Stomach (tissue), 4 donors: ENCODE measurements around the gene ELL2.

Experiments used
- CTCF ChIP-seq, 7 experiments: fragments of 450-650 bp in 4 of 7; fragments of 200-600 bp in 3 of 7; sonication (generic) in 3 of 7; IDR thresholded peaks; one replicate each; pipeline ENCODE4 v1.5.1; 2016 to 2019; ENCODE audit warnings: antibody characterized with exemption in 7 of 7, control low read depth in 2 of 7, mild to moderate bottlenecking in 1 of 7
- POLR2A ChIP-seq, 4 donors: fragments of 450-650 bp; IDR thresholded peaks; one replicate each; pipeline ENCODE4 v1.6.1; 2016; ENCODE audit warnings: antibody characterized with exemption in 4 of 4, control low read depth in 2 of 4, mild to moderate bottlenecking in 1 of 4, moderate library complexity in 1 of 4

- TF ChIP-seq POLR2A (IDR thresholded peaks at IDR 0.05) (no peak), CTCF (IDR thresholded peaks at IDR 0.05) (no peak)
Observed at GRCh38 chr5:95995962-95996489, 34.4 kb upstream of the ELL2 start.
